ENCODE results near the gene TP53RK. TPM values are rescaled to one million over a fixed set of nuclear protein-coding genes. Genes with fewer than 3 reads are reported as not detected.

The TP53RK gene
- 10 to 100 TPM in 1 of 2 donors, 1 to 10 TPM in 1; 6.6 to 11.7 TPM for total RNA-seq

DNA sequence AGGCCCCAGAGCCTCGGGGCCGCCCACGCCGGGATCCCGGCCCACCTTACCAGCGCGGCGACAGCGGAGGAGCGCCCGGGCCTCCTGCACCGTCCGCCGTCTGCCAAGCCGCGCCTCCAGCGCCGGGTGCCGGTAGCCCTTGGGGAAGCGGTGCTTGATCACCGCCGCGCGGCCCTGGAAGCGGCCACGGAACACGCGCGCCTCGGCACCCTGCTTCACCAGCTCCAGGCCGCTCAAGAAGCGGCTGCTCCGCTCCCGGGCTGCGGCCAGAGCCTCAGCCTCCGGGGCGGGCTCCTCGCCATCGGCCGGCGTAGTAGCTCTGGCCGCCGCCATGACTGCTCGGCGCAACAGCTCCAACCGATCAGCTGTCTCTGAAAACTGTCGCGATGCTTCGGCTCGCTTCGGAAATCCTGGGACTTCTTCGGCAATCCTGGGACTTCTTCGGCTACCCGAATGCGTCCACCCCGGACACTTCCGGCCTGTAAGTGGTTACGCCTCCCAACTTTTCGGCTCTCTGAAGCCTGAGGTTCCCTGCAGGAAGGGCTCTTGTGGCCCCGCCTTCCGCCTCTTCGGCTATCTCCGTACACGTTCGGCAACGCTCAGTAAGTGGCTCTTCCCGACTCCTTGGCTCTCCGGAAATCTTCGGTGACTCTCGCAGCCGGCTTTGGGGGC, at the start of gene TP53RK:
TP53RK (minus strand) TSS at position 363 of the 672 bp plus-strand sequence; CDS start at position 333, 30 bp downstream.
- peak; percentile 95 to 99 (median 98) for DNase-seq
- TF ChIP-seq POLR2A (IDR thresholded peaks at IDR 0.05) = peak; percentile 76 to 87 (median 86)
- TF ChIP-seq, protein P1, sequence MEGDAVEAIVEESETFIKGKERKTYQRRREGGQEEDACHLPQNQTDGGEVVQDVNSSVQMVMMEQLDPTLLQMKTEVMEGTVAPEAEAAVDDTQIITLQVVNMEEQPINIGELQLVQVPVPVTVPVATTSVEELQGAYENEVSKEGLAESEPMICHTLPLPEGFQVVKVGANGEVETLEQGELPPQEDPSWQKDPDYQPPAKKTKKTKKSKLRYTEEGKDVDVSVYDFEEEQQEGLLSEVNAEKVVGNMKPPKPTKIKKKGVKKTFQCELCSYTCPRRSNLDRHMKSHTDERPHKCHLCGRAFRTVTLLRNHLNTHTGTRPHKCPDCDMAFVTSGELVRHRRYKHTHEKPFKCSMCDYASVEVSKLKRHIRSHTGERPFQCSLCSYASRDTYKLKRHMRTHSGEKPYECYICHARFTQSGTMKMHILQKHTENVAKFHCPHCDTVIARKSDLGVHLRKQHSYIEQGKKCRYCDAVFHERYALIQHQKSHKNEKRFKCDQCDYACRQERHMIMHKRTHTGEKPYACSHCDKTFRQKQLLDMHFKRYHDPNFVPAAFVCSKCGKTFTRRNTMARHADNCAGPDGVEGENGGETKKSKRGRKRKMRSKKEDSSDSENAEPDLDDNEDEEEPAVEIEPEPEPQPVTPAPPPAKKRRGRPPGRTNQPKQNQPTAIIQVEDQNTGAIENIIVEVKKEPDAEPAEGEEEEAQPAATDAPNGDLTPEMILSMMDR (IDR thresholded peaks at IDR 0.05) = peak in 6 of 7 experiments; percentile 24 to 67 (median 50)
- Histone ChIP-seq H3K9me3 (no peaks in the 10 kb centered on the region), H3K27ac (peak within 1 kb of the TSS; percentile 68 to 93 (median 84)), H3K27me3 (no peaks in the 10 kb centered on the region), H3K4me1 (peaks cover 22% of the 10 kb centered on the region), H3K36me3 (replicated peaks in 1 of 2; ENCODE audit: insufficient read depth in 1 of 2, low read depth in 2 of 2) (no peaks in the 10 kb centered on the region), H3K4me3 (peak within 1 kb of the TSS; percentile 48 to 76)
- intact Hi-C loops (cut with DNase I) = loop anchor here (10.0 kb wide), 1 partner anchor 164 kb away; no protein-coding TSS in a partner anchor
- peak; percentile 96 for ATAC-seq
- WGBS, 2 donors = 0 to 1% methylated on average over 8 to 70 of the region's 71 CpGs

DNA sequence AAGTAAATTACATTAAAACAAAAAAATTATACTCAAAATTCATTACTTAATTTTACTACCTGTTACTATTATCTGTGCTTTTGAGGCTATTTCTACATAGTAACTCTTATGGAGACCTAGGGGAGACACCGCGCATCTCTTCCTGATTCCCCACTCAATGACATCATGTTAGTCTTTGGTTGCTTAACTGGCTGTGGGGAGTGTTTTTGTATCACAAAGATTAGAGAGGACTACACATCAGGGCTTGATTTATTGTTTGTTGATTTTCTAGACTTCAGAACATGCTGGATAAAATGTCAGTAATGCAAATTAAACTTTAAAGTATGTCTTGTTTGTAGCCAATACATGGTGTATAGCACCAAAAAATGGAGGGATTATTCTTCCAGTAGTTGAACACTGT, 46.2 kb upstream of the TP53RK start:
- ATAC-seq (no peak), DNase-seq (no peak)
- WGBS, 2 donors = 94 to 95% methylated on average over 2 of the region's 2 CpGs
- no peak overlapping the region for H3K4me3 ChIP-seq
- intact Hi-C loops (cut with DNase I) = no loop called here
- H3K27ac ChIP-seq = no peak overlapping the region
- H3K4me1 ChIP-seq = no peaks in the 10 kb centered on the region
- peaks cover 0 to 1% of the 10 kb centered on the region in 2 donors for H3K36me3 ChIP-seq (replicated peaks in 1 of 2; ENCODE audit: insufficient read depth in 1 of 2, low read depth in 2 of 2)
- no peaks in the 10 kb centered on the region for H3K9me3 ChIP-seq
- no peaks in the 10 kb centered on the region for H3K27me3 ChIP-seq
- TF ChIP-seq POLR2A (IDR thresholded peaks at IDR 0.05) = no peak
- TF ChIP-seq, protein P1 (IDR thresholded peaks at IDR 0.05) = no peak

DNA sequence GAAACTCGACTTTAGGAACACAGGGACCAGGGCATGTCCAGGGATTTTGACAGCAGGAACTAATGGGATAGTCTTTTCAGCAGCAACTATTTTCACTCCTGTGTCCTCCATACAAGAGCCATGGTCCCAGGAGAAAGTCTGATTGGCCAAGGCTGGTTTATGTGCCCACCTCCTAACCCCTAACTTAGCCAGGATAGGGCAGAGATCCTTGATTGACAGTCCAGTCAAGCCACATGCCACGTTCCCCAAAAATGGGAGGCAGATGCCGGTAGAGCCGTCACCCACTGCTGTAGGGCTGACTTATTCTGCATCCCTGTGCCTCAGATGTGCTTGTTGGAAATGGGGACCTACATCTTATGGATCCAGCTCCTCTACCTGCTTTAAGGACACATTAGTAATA, 42.5 kb upstream of the TP53RK start:
- no peak for ATAC-seq
- no peaks in the 10 kb centered on the region for H3K27me3 ChIP-seq
- no peak overlapping the region for H3K27ac ChIP-seq
- 82 to 83% methylated on average over 4 of the region's 4 CpGs for WGBS, 2 donors
- H3K4me1 ChIP-seq = no peaks in the 10 kb centered on the region
- no peak overlapping the region for H3K4me3 ChIP-seq
- intact Hi-C loops (cut with DNase I) = no loop called here
- DNase-seq = no peak
- TF ChIP-seq POLR2A (IDR thresholded peaks at IDR 0.05) = no peak
- TF ChIP-seq, protein P1 (IDR thresholded peaks at IDR 0.05) = no peak
- peaks cover 0 to 4% of the 10 kb centered on the region in 2 donors for H3K36me3 ChIP-seq (replicated peaks in 1 of 2; ENCODE audit: insufficient read depth in 1 of 2, low read depth in 2 of 2)
- no peaks in the 10 kb centered on the region for H3K9me3 ChIP-seq

DNA sequence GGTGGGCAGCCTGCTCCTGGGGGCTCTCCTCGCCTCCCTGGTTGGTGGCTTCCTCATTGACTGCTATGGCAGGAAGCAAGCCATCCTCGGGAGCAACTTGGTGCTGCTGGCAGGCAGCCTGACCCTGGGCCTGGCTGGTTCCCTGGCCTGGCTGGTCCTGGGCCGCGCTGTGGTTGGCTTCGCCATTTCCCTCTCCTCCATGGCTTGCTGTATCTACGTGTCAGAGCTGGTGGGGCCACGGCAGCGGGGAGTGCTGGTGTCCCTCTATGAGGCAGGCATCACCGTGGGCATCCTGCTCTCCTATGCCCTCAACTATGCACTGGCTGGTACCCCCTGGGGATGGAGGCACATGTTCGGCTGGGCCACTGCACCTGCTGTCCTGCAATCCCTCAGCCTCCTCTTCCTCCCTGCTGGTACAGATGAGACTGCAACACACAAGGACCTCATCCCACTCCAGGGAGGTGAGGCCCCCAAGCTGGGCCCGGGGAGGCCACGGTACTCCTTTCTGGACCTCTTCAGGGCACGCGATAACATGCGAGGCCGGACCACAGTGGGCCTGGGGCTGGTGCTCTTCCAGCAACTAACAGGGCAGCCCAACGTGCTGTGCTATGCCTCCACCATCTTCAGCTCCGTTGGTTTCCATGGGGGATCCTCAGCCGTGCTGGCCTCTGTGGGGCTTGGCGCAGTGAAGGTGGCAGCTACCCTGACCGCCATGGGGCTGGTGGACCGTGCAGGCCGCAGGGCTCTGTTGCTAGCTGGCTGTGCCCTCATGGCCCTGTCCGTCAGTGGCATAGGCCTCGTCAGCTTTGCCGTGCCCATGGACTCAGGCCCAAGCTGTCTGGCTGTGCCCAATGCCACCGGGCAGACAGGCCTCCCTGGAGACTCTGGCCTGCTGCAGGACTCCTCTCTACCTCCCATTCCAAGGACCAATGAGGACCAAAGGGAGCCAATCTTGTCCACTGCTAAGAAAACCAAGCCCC, 36.2 kb upstream of the TP53RK start:
- Histone ChIP-seq H3K4me1 (peaks cover 13% of the 10 kb centered on the region), H3K4me3 (no peak overlapping the region), H3K36me3 (replicated peaks in 1 of 2; ENCODE audit: insufficient read depth in 1 of 2, low read depth in 2 of 2) (peaks cover 0 to 5% of the 10 kb centered on the region in 2 donors), H3K27ac (no peak overlapping the region), H3K9me3 (no peaks in the 10 kb centered on the region), H3K27me3 (no peaks in the 10 kb centered on the region)
- WGBS, 2 donors = 90 to 95% methylated on average over 7 to 25 of the region's 27 CpGs
- TF ChIP-seq, protein P1 (IDR thresholded peaks at IDR 0.05) = no peak
- no peak for TF ChIP-seq POLR2A (IDR thresholded peaks at IDR 0.05)
- ATAC-seq (no peak), DNase-seq (no peak)
- intact Hi-C loops (cut with DNase I) = no loop called here

Measured in body of pancreas (tissue), 4 donors.